Activated T-helper 2 cell treated with anti-CD3 and anti-CD28 coated beads, Interferon-gamma antibody, Interleukin-2, Interleukin-4, amounts not matched to agents 10 μg/mL and 5 μg/mL and 100 μg/mL, durations not matched to agents 14 hours and 24 hours and 36 hours (primary cell): ENCODE data around the gene IGSF9. TPM values are rescaled to one million over a fixed set of nuclear protein-coding genes. Genes with fewer than 3 reads are reported as not detected.

Experiments used
- DNase-seq: peaks from one replicate; pipeline ENCODE4 v3.0.0; 2021; ENCODE audit warnings: low spot score
- H3K27ac Mint-ChIP-seq: one replicate; pipeline ENCODE4 v1.8.0; 2021; ENCODE audit warnings: mixed read lengths
- H3K27me3 Mint-ChIP-seq: one replicate; pipeline ENCODE4 v1.8.0; 2021; ENCODE audit warnings: low read depth, mixed read lengths
- H3K36me3 Mint-ChIP-seq: one replicate; pipeline ENCODE4 v1.8.0; 2021; ENCODE audit warnings: low read depth, mixed read lengths
- H3K4me1 Mint-ChIP-seq: one replicate; pipeline ENCODE4 v1.8.0; 2021; ENCODE audit warnings: low read depth, mixed read lengths
- H3K4me3 Mint-ChIP-seq: one replicate; pipeline ENCODE4 v1.8.0; 2021; ENCODE audit warnings: low read depth, mild to moderate bottlenecking, moderate library complexity, mixed read lengths
- H3K9me3 Mint-ChIP-seq: one replicate; pipeline ENCODE4 v1.8.0; 2021; ENCODE audit warnings: mixed read lengths
- intact Hi-C: fragments of 100-400 bp; cut with micrococcal nuclease; formaldehyde crosslinking; loops from one replicate; pipeline ENCODE4 v1.15.1; 2023
- total RNA-seq: library from RNA; stranded (reverse); gene quantifications from 2 replicates; pipeline ENCODE4 v1.2.3, GENCODE V29; 2022

Gene IGSF9
- total RNA-seq, 1 donor from 2014 or later, result not detected

GRCh38 chr1:159889202-159889601 is 56.2 kb downstream of the IGSF9 start:
- no peaks in the 10 kb centered on the region for H3K9me3 Mint-ChIP-seq
- no peaks in the 10 kb centered on the region for H3K36me3 Mint-ChIP-seq
- no peak overlapping the region for H3K27ac Mint-ChIP-seq

GRCh38 chr1:159884296-159884695 is 61.1 kb downstream of the IGSF9 start:
- H3K27me3 Mint-ChIP-seq, result no peaks in the 10 kb centered on the region
- no peaks in the 10 kb centered on the region for H3K9me3 Mint-ChIP-seq
- no peaks in the 10 kb centered on the region for H3K4me1 Mint-ChIP-seq
- intact Hi-C loops, result no loop called here
- H3K27ac Mint-ChIP-seq, result no peak overlapping the region
- H3K4me3 Mint-ChIP-seq, result no peak overlapping the region
- no peaks in the 10 kb centered on the region for H3K36me3 Mint-ChIP-seq
- DNase-seq, result no peak

More at GRCh38 chr1:159889202-159889601, 56.2 kb downstream of the IGSF9 start:
- no peak for DNase-seq
- Mint-ChIP-seq H3K27me3 (peaks cover 4% of the 10 kb centered on the region), H3K4me3 (no peak overlapping the region), H3K4me1 (peaks cover 11% of the 10 kb centered on the region)
- intact Hi-C loops, result no loop called here

- Mint-ChIP-seq H3K27ac (no peak overlapping the region), H3K4me3 (no peak overlapping the region), H3K36me3 (no peaks in the 10 kb centered on the region), H3K4me1 (no peaks in the 10 kb centered on the region), H3K9me3 (no peaks in the 10 kb centered on the region), H3K27me3 (no peaks in the 10 kb centered on the region)
- intact Hi-C loops, result no loop called here
- no peak for DNase-seq
These were observed 62.3 kb downstream of the IGSF9 start for GRCh38 chr1:159883134-159883533.

GRCh38 chr1:159882527-159882862 is 62.9 kb downstream of the IGSF9 start:
- Mint-ChIP-seq H3K4me3 (no peak overlapping the region), H3K9me3 (no peaks in the 10 kb centered on the region), H3K27me3 (no peaks in the 10 kb centered on the region), H3K36me3 (no peaks in the 10 kb centered on the region), H3K27ac (no peak overlapping the region), H3K4me1 (no peaks in the 10 kb centered on the region)
- DNase-seq, result no peak
- intact Hi-C loops, result no loop called here

GRCh38 chr1:159881622-159882526 is 63.5 kb downstream of the IGSF9 start:
- H3K4me1 Mint-ChIP-seq, result no peaks in the 10 kb centered on the region
- no peaks in the 10 kb centered on the region for H3K27me3 Mint-ChIP-seq
- DNase-seq, result no peak
- no peaks in the 10 kb centered on the region for H3K36me3 Mint-ChIP-seq
- no peak overlapping the region for H3K4me3 Mint-ChIP-seq
- intact Hi-C loops, result no loop called here
- no peaks in the 10 kb centered on the region for H3K9me3 Mint-ChIP-seq
- H3K27ac Mint-ChIP-seq, result no peak overlapping the region

GRCh38 chr1:159880430-159880829 is 65.0 kb downstream of the IGSF9 start:
- Mint-ChIP-seq H3K4me1 (no peaks in the 10 kb centered on the region), H3K27ac (no peak overlapping the region), H3K27me3 (peaks cover 1% of the 10 kb centered on the region), H3K4me3 (no peak overlapping the region), H3K9me3 (no peaks in the 10 kb centered on the region), H3K36me3 (no peaks in the 10 kb centered on the region)
- DNase-seq, result no peak
- intact Hi-C loops, result no loop called here

- intact Hi-C loops, result no loop called here
- no peaks in the 10 kb centered on the region for H3K4me1 Mint-ChIP-seq
- no peak overlapping the region for H3K4me3 Mint-ChIP-seq
- no peaks in the 10 kb centered on the region for H3K9me3 Mint-ChIP-seq
- H3K36me3 Mint-ChIP-seq, result no peaks in the 10 kb centered on the region
- peaks cover 1% of the 10 kb centered on the region for H3K27me3 Mint-ChIP-seq
- H3K27ac Mint-ChIP-seq, result no peak overlapping the region
- DNase-seq, result no peak
These were observed 65.4 kb downstream of the IGSF9 start for GRCh38 chr1:159879977-159880376.

GRCh38 chr1:159879136-159879535 is 66.3 kb downstream of the IGSF9 start:
- Mint-ChIP-seq H3K36me3 (no peaks in the 10 kb centered on the region), H3K4me3 (no peak overlapping the region), H3K27ac (no peak overlapping the region), H3K9me3 (no peaks in the 10 kb centered on the region), H3K27me3 (peaks cover 1% of the 10 kb centered on the region), H3K4me1 (no peaks in the 10 kb centered on the region)
- intact Hi-C loops, result no loop called here
- no peak for DNase-seq

- DNase-seq, result no peak
- no peak overlapping the region for H3K4me3 Mint-ChIP-seq
- no peaks in the 10 kb centered on the region for H3K36me3 Mint-ChIP-seq
- intact Hi-C loops, result no loop called here
- H3K27ac Mint-ChIP-seq, result no peak overlapping the region
- no peaks in the 10 kb centered on the region for H3K9me3 Mint-ChIP-seq
- no peaks in the 10 kb centered on the region for H3K4me1 Mint-ChIP-seq
- peaks cover 1% of the 10 kb centered on the region for H3K27me3 Mint-ChIP-seq
These were observed 67.5 kb downstream of the IGSF9 start for GRCh38 chr1:159877695-159878444.

Other genes starting within 250 kb of the IGSF9 start
- gene CRP, start 231.0 kb downstream of the IGSF9 start, total RNA-seq, result not detected in 2 replicates
- 26.2 and 32.6 TPM in 2 replicates for gene DUSP23, start 164.7 kb downstream of the IGSF9 start, total RNA-seq
- gene FCRL6, start 143.3 kb downstream of the IGSF9 start, total RNA-seq, result not detected in 2 replicates
- 0.34 and 0.71 TPM in 2 replicates for gene SLAMF8, start 118.7 kb downstream of the IGSF9 start, total RNA-seq
- gene VSIG8, start 83.0 kb downstream of the IGSF9 start, total RNA-seq, result not detected in 2 replicates
- 1.5 and 2.3 TPM in 2 replicates for gene CFAP45, start 45.4 kb downstream of the IGSF9 start, total RNA-seq
- gene TAGLN2, start 20.1 kb downstream of the IGSF9 start, total RNA-seq, result 558 and 578 TPM in 2 replicates
- gene SLAMF9, start 8.6 kb upstream of the IGSF9 start, total RNA-seq, result not detected in 2 replicates
- 6.7 and 7.1 TPM in 2 replicates for gene PIGM, start 86.4 kb upstream of the IGSF9 start, total RNA-seq
- gene KCNJ10, start 124.5 kb upstream of the IGSF9 start, total RNA-seq, result 0.11 TPM in 1 of 2 replicates, not detected in the other
- gene KCNJ9, start 135.9 kb upstream of the IGSF9 start, total RNA-seq, result not detected in 2 replicates
- gene IGSF8, start 153.0 kb upstream of the IGSF9 start, total RNA-seq, result 34.1 and 35.0 TPM in 2 replicates
- gene ATP1A2, start 170.1 kb upstream of the IGSF9 start, total RNA-seq, result not detected in 2 replicates
- 0.41 and 0.55 TPM in 2 replicates for gene ATP1A4, start 206.0 kb upstream of the IGSF9 start, total RNA-seq
- gene CASQ1, start 245.0 kb upstream of the IGSF9 start, total RNA-seq, result 0.30 and 0.37 TPM in 2 replicates